Neuron (in vitro differentiated cells): ENCODE results near the gene CNTNAP2.
"Not testable (repeated sequence)": the region's sequence is repeated elsewhere in the genome, so short reads cannot be mapped to it uniquely, and the experiment has no call there.

Experiments
- H2AFZ ChIP-seq: one replicate; pipeline ENCODE4 v1.6.1; 2013; ENCODE audit warnings: low read depth, mild to moderate bottlenecking, inconsistent platforms, low read length, moderate library complexity
- H3K27me3 ChIP-seq: one replicate; pipeline ENCODE4 v1.6.1; 2013; ENCODE audit warnings: low read length; ENCODE audit not compliant: insufficient read depth
- H3K36me3 ChIP-seq: one replicate; pipeline ENCODE4 v1.6.1; 2013; ENCODE audit warnings: low read length; ENCODE audit not compliant: insufficient read depth
- H3K4me1 ChIP-seq: one replicate; pipeline ENCODE4 v1.6.1; 2013; ENCODE audit warnings: low read length; ENCODE audit not compliant: insufficient read depth
- H3K4me3 ChIP-seq: 2 replicates; pipeline ENCODE4 v1.5.1; 2013; ENCODE audit warnings: mild to moderate bottlenecking, low read length, moderate library complexity
- H3K9me3 ChIP-seq: one replicate; pipeline ENCODE4 v1.6.1; 2013; ENCODE audit warnings: low read length

Gene CNTNAP2

DNA sequence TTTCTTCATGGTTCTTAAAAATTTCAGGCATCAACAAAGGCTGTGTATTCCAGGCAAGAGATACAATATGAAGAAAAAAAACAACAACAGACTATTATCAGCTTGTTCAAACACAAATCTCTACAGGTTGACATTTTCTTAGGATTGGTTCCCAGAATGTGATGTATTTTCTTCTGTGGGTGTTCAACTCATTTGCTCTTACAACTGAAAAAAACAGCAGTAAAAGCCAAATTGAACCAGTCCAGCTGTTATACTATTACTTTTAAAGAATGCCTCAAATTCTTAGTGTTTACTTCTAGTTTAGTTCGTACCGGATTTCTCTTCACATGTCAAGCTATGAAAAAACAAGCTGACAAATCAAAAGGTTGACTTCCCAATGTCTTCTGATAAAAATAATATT, 60.7 kb downstream of the CNTNAP2 start:
- Histone ChIP-seq H3K27me3 (no peaks in the 10 kb centered on the region), H3K4me1 (peaks cover 10% of the 10 kb centered on the region), H2AFZ (no peak overlapping the region)

GRCh38 chr7:146185844-146186243, 69.2 kb downstream of the CNTNAP2 start:
- Histone ChIP-seq H3K9me3 (no peaks in the 10 kb centered on the region), H3K4me3 (no peak overlapping the region), H3K4me1 (no peaks in the 10 kb centered on the region), H2AFZ (no peak overlapping the region), H3K36me3 (no peaks in the 10 kb centered on the region), H3K27me3 (no peaks in the 10 kb centered on the region)

More for the DNA sequence above, 60.7 kb downstream of the CNTNAP2 start:
- H3K36me3 ChIP-seq = no peaks in the 10 kb centered on the region
- no peaks in the 10 kb centered on the region for H3K9me3 ChIP-seq
- H3K4me3 ChIP-seq = no peak overlapping the region

- not testable (repeated sequence) for H2AFZ ChIP-seq, H3K27me3 ChIP-seq, H3K36me3 ChIP-seq, H3K4me1 ChIP-seq, H3K4me3 ChIP-seq, H3K9me3 ChIP-seq
Observed at GRCh38 chr7:146191428-146191827, 74.8 kb downstream of the CNTNAP2 start.

DNA sequence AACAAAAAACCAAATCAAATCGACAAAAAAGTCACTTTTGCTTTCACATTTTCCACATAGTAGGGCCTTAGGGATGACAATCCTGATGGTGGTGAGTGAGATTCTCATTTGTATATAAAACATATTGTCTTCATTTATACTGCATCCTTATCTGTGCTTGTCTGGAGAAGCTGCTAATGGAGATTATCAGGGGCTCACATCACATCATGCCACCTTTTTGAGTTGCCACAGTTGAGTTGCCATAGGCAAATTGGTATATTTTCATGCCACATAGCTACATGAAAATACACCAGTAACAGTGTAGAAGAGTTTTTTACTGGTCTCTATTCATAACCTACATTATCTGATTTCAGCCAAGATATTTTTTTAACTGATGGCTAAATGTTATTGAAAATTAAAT, 85.3 kb downstream of the CNTNAP2 start:
- Histone ChIP-seq H3K9me3 (no peaks in the 10 kb centered on the region), H3K27me3 (no peaks in the 10 kb centered on the region)

DNA sequence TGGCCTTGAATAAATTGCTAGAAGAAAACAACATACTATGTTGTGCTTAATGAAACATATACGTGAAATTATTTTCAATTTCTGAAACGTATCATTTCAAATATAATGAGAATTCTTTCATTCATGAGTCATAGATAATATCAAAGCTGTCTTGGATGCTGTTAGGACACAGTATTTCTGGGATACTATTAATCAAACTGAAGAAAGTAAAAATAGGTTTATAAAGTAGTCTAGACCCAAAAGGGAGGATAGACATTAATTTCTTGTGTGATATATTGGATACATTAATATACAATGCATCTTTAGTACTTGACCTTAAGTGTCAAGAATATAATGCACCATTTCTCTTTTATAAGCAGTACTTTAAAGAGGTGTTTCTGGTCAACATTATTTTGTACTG, 89.7 kb downstream of the CNTNAP2 start:
- no peaks in the 10 kb centered on the region for H3K4me1 ChIP-seq
- no peaks in the 10 kb centered on the region for H3K36me3 ChIP-seq
- H3K4me3 ChIP-seq = no peak overlapping the region
- no peaks in the 10 kb centered on the region for H3K9me3 ChIP-seq
- H2AFZ ChIP-seq = no peak overlapping the region
- H3K27me3 ChIP-seq = no peaks in the 10 kb centered on the region

More for the DNA sequence above, 85.3 kb downstream of the CNTNAP2 start:
- Histone ChIP-seq H3K4me3 (no peak overlapping the region), H3K4me1 (no peaks in the 10 kb centered on the region), H2AFZ (no peak overlapping the region), H3K36me3 (no peaks in the 10 kb centered on the region)

- no peaks in the 10 kb centered on the region for H3K4me1 ChIP-seq
- H3K4me3 ChIP-seq = no peak overlapping the region
- H3K27me3 ChIP-seq = no peaks in the 10 kb centered on the region
- H3K36me3 ChIP-seq = no peaks in the 10 kb centered on the region
- no peaks in the 10 kb centered on the region for H3K9me3 ChIP-seq
- H2AFZ ChIP-seq = no peak overlapping the region
Observed at GRCh38 chr7:146208492-146208891, 91.9 kb downstream of the CNTNAP2 start.

GRCh38 chr7:146214842-146215241, 98.2 kb downstream of the CNTNAP2 start:
- H3K36me3 ChIP-seq = no peaks in the 10 kb centered on the region
- no peak overlapping the region for H2AFZ ChIP-seq
- no peak overlapping the region for H3K4me3 ChIP-seq
- no peaks in the 10 kb centered on the region for H3K9me3 ChIP-seq
- no peaks in the 10 kb centered on the region for H3K27me3 ChIP-seq
- no peaks in the 10 kb centered on the region for H3K4me1 ChIP-seq

DNA sequence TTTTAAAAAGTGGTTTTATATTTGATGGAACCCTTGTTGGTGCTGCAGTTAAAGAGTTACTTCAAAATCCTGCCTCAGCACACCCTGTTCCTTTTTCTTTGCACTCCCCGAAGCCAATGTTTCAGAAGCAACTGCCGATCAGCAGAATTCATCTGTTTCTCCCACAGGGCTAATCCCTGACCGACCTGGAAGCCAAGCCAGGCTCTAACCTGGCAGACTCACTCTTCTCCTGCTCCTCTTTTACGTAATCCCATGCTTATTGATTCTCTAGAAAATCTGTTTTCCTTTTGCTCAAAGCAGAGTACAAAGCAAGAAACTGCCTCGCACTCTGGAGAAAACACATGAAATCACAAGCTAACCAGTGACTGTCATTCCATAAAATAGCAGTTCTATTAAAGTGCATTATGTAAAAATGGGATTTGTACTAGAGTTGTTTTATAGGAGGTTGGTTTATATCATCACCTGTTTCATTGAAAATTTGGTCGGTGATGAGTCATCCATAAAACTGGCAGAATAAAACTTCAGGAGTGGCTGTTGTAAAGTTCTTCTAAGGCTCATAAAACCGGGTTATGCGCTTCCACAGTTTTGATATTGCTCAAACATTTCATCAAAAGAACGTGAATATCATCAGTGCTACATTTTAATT, 99.9 kb downstream of the CNTNAP2 start:
- no peaks in the 10 kb centered on the region for H3K27me3 ChIP-seq
- no peak overlapping the region for H3K4me3 ChIP-seq

GRCh38 chr7:146223851-146224250, 107.2 kb downstream of the CNTNAP2 start:
- H3K4me3 ChIP-seq = no peak overlapping the region
- no peaks in the 10 kb centered on the region for H3K9me3 ChIP-seq
- H3K4me1 ChIP-seq = no peaks in the 10 kb centered on the region
- H3K36me3 ChIP-seq = no peaks in the 10 kb centered on the region
- H2AFZ ChIP-seq = no peak overlapping the region
- no peaks in the 10 kb centered on the region for H3K27me3 ChIP-seq

More for the DNA sequence above, 99.9 kb downstream of the CNTNAP2 start:
- Histone ChIP-seq H2AFZ (no peak overlapping the region), H3K4me1 (no peaks in the 10 kb centered on the region), H3K9me3 (no peaks in the 10 kb centered on the region), H3K36me3 (no peaks in the 10 kb centered on the region)

GRCh38 chr7:146232604-146233003, 116.0 kb downstream of the CNTNAP2 start:
- H3K27me3 ChIP-seq = no peaks in the 10 kb centered on the region
- H3K4me1 ChIP-seq = no peaks in the 10 kb centered on the region
- no peak overlapping the region for H2AFZ ChIP-seq
- no peaks in the 10 kb centered on the region for H3K36me3 ChIP-seq
- no peaks in the 10 kb centered on the region for H3K9me3 ChIP-seq
- H3K4me3 ChIP-seq = no peak overlapping the region

DNA sequence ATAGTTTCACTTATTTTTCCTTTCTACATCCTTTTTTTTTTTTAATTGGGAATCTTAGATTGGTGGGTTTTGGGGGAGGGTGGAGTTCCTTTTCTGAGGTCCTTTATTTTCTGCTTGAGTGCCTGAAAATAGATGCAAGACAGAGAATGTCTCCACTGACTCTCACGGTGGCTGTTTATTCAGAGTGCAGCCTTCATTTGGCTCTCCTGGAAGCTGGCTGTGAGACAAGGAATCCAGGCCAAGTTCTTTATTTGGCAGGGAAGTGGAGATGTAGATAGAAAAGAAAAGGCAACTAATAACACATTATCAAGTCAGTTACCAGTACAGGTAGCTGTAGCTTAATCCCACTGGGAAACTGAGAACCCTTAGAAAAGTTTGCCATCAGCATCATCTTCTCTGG, 118.6 kb downstream of the CNTNAP2 start:
- Histone ChIP-seq H3K4me1 (no peaks in the 10 kb centered on the region), H3K4me3 (no peak overlapping the region), H2AFZ (no peak overlapping the region), H3K9me3 (no peaks in the 10 kb centered on the region), H3K36me3 (no peaks in the 10 kb centered on the region), H3K27me3 (no peaks in the 10 kb centered on the region)

- Histone ChIP-seq H3K4me1 (no peaks in the 10 kb centered on the region), H3K9me3 (no peaks in the 10 kb centered on the region), H3K36me3 (no peaks in the 10 kb centered on the region), H2AFZ (no peak overlapping the region), H3K27me3 (no peaks in the 10 kb centered on the region), H3K4me3 (no peak overlapping the region)
Observed at GRCh38 chr7:146242661-146243060, 126.1 kb downstream of the CNTNAP2 start.

DNA sequence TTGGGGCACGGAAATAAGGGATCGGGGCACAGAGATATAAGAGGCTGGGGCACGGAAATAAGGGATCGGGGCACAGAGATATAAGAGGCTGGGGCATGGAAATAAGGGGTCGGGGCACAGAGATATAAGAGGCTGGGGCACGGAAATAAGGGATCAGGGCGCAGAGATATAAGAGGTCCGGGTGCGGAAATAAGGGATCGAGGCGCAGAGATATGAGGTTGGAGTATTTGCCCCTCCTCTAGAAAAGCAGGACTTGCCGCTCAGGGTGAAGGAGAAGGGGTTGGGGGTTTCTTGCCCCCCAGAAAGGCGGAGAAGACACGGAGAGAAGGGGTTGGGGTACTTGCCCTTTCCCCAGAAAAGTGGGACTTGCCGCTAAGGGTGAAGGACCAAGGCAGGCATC, 131.4 kb downstream of the CNTNAP2 start:
- not testable (repeated sequence) for H2AFZ ChIP-seq, H3K27me3 ChIP-seq, H3K36me3 ChIP-seq, H3K4me3 ChIP-seq, H3K4me1 ChIP-seq, H3K9me3 ChIP-seq

- not testable (repeated sequence) for H3K9me3 ChIP-seq, H3K4me1 ChIP-seq, H2AFZ ChIP-seq, H3K4me3 ChIP-seq, H3K36me3 ChIP-seq, H3K27me3 ChIP-seq
Observed at GRCh38 chr7:146248744-146249143, 132.1 kb downstream of the CNTNAP2 start.
